ENCODE data around the gene ADISSP. TPM values are rescaled to one million over a fixed set of nuclear protein-coding genes. Genes with fewer than 3 reads are reported as not detected.

The ADISSP gene
- total and polyA plus RNA-seq, 2 of the 8 experiments (the other 6 are each of a cell fraction or from before 2014, with no cell fraction given) = 111 to 141 TPM

DNA sequence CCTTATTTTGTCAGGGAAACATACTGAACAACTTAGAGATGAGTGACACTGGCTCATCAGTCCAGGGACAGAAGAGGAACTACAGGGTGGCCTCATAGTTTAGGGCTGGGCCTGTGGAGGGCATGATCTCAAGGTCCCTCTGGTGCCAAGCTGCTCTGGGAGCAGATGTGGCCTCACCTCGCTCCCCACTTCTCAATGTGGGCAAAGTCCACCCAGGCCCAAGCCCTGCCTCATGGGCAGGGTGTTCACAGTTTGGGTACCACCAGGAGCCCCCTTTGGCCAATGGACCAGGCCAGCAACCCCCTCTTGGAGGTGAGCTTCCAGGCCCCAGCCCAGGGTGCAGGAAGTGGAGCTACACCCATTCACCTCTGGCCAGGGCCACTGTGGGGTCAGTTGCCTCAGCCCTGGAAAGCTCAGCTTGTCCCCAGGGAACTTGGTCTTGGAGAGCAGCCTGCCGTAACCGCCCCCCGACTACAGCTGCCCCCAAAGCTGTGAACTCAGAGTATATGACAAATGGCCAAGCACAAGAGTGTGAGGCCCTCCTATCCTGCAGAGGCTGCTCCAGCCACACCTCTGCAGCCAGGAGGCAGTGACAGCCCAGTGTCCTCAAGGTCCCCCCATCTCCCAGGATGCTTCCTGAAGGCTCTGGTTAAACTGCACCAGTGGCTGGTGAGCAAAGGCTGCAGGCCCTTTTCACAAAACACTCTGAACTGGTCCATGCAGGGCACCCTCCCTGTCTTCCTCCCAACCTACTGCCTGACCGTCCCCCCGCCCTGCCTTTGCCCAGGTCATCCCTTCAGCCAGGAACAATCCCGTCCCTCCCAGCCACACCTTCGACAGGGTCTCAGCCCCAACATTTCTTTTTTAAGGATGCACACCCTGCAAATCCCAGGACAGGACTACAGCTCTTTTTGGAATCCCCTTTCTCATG is 3.6 kb downstream of the ADISSP start:
- TF ChIP-seq, protein P1, sequence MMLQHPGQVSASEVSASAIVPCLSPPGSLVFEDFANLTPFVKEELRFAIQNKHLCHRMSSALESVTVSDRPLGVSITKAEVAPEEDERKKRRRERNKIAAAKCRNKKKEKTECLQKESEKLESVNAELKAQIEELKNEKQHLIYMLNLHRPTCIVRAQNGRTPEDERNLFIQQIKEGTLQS (IDR thresholded peaks at IDR 0.05; ENCODE audit: insufficient read depth, low read depth, low read length) = no peak
- TF ChIP-seq JUN (IDR thresholded peaks at IDR 0.05; ENCODE audit: low read depth, low read length) (no peak), NRF1 (IDR thresholded peaks at IDR 0.05; ENCODE audit: low read depth, low read length) (no peak), GTF2F1 (IDR thresholded peaks at IDR 0.05; ENCODE audit: borderline replicate concordance, low read depth, low read length) (no peak), TEAD4 (IDR thresholded peaks at IDR 0.05; ENCODE audit: low read depth, low read length) (no peak), CREB1 (IDR thresholded peaks at IDR 0.05) (no peak), KDM5A (IDR thresholded peaks at IDR 0.05; ENCODE audit: low read length) (no peak), HDAC6 (IDR thresholded peaks at IDR 0.05; ENCODE audit: low read depth, low read length) (no peak), RXRA (IDR thresholded peaks at IDR 0.05; ENCODE audit: insufficient read depth, low read depth, low read length) (no peak), EZH2 (IDR thresholded peaks at IDR 0.05; ENCODE audit: low read depth, low read length, severe bottlenecking) (no peak)
- H2BK5ac ChIP-seq (ENCODE audit: low read depth, low read length) = no peak overlapping the region
- H3K36me3 ChIP-seq (ENCODE audit: control insufficient read depth in 2 of 4, insufficient read depth in 4 of 4, low read length in 3 of 4) = peaks cover 0 to 6% (median 0%) of the 10 kb centered on the region in 4 experiments; a peak in 1 of 8 replicates
- H3K4me3 ChIP-seq (ENCODE audit: extremely low read depth in 1 of 4, insufficient read depth in 2 of 4, low read depth in 3 of 4, low read length in 4 of 4) = no peak overlapping the region
- H2AFZ ChIP-seq (ENCODE audit: low read length) = no peak overlapping the region
- no peak overlapping the region for H2BK12ac ChIP-seq (ENCODE audit: low read depth, low read length)
- no peak overlapping the region for H4K91ac ChIP-seq (replicated peaks; ENCODE audit: insufficient read length, low read length)
- DNase-seq (ENCODE audit: low read depth in 1 of 2, low spot score in 2 of 2) (no peak), FAIRE-seq (no peak)
- peaks cover 3 to 14% (median 6%) of the 10 kb centered on the region in 4 experiments; a peak in 6 of 7 replicates for H3K4me1 ChIP-seq (replicated peaks in 1 of 4; ENCODE audit: control insufficient read depth in 3 of 4, insufficient read depth in 4 of 4, low read length in 3 of 4)
- no peak overlapping the region for H2BK20ac ChIP-seq (ENCODE audit: low read length)
- H3K9ac ChIP-seq (replicated peaks in 1 of 4; ENCODE audit: extremely low read depth in 1 of 4, low read depth in 3 of 4, low read length in 3 of 4) = no peak overlapping the region; a peak in 1 of 7 replicates
- no peak overlapping the region for H3K18ac ChIP-seq (ENCODE audit: extremely low read depth, low read length)
- no peak overlapping the region for H3K4ac ChIP-seq (replicated peaks; ENCODE audit: insufficient read length, low read depth, low read length)
- peaks cover 0 to 30% of the 10 kb centered on the region in 2 experiments; a peak in 1 of 4 replicates for H3K79me2 ChIP-seq (ENCODE audit: control insufficient read depth in 1 of 2, insufficient read depth in 2 of 2, low read length in 2 of 2)
- 97% methylated on average over 8 of the region's 8 CpGs; no CpG with 5 or more reads in 1 of the 2 experiments for WGBS, 2 experiments (ENCODE audit: extremely low coverage in 1 of 2, insufficient coverage in 1 of 2, insufficient read length in 1 of 2, insufficient replicate concordance in 2 of 2, low coverage in 1 of 2, low lambda C conversion rate in 2 of 2, missing lambda C conversion rate in 1 of 2)
- H3K23me2 ChIP-seq (ENCODE audit: low read depth, low read length) = peaks cover 12% of the 10 kb centered on the region; the same call in 1 of the 2 replicates
- no peak overlapping the region for H2BK15ac ChIP-seq (ENCODE audit: low read length)
- H2AK5ac ChIP-seq (ENCODE audit: low read depth, low read length) = no peak overlapping the region
- H4K8ac ChIP-seq (ENCODE audit: extremely low read depth, insufficient read depth, low read length) = no peak overlapping the region
- ChIA-PET POLR2A (ENCODE audit: partially characterized antibody) (interaction anchor here (1.2 to 4.4 kb wide), 3 partner anchors 8 to 15 kb away, joined by 3 to 46 read pairs (median 4); no protein-coding TSS in a partner anchor), CTCF (ENCODE audit: partially characterized antibody) (interaction anchor here (1.1 to 14.2 kb wide), 6 partner anchors 12 to 87 kb away, joined by 3 to 277 read pairs (median 6); partner anchors contain the start of gene AP5S1)
- H3K27me3 ChIP-seq (replicated peaks in 1 of 4; ENCODE audit: control insufficient read depth in 3 of 4, extremely low read depth in 1 of 4, insufficient read depth in 3 of 4, low read length in 3 of 4) = no peaks in the 10 kb centered on the region
- peaks cover 22% of the 10 kb centered on the region for H3K79me1 ChIP-seq (ENCODE audit: low read depth, low read length)
- H4K20me1 ChIP-seq (replicated peaks in 1 of 2; ENCODE audit: control insufficient read depth in 1 of 2, insufficient read depth in 2 of 2, low read length in 2 of 2) = peaks cover 1 to 10% of the 10 kb centered on the region in 2 experiments
- H3K56ac ChIP-seq (replicated peaks; ENCODE audit: insufficient read length, low read depth, low read length) = no peak overlapping the region
- no peak overlapping the region for H3K23ac ChIP-seq (ENCODE audit: insufficient read length)
- H3K14ac ChIP-seq (ENCODE audit: insufficient read length) = no peak overlapping the region
- H2BK120ac ChIP-seq (replicated peaks; ENCODE audit: low read depth, low read length) = no peak overlapping the region
- H3K9me3 ChIP-seq (ENCODE audit: insufficient read depth in 2 of 2, low read depth in 1 of 2, low read length in 1 of 2) = no peaks in the 10 kb centered on the region
- H3K4me2 ChIP-seq (ENCODE audit: insufficient read depth in 1 of 2, low read depth in 2 of 2, low read length in 2 of 2) = no peak overlapping the region
- no peak overlapping the region for H4K5ac ChIP-seq (ENCODE audit: insufficient read length, low read depth, low read length)
- no peak overlapping the region for H3K27ac ChIP-seq (ENCODE audit: low read depth, low read length)
